BE2C (cell line): Measurements from ENCODE around the gene FAF1.
"Not testable (repeated sequence)": the region's sequence is repeated elsewhere in the genome, so short reads cannot be mapped to it uniquely, and the experiment has no call there.

Experiments used
- DNase-seq: peaks from one replicate; pipeline ENCODE4 v3.0.0-alpha.2; 2020
- H3K27me3 ChIP-seq: fragments of 250-450 bp; sonication (Bioruptor Pico); 2 replicates; pipeline ENCODE4 v1.5.1; 2020; ENCODE audit warnings: mild to moderate bottlenecking
- H3K36me3 ChIP-seq: fragments of 250-450 bp; sonication (Bioruptor Pico); 2 replicates; pipeline ENCODE4 v1.5.1; 2020; ENCODE audit warnings: mild to moderate bottlenecking
- H3K4me1 ChIP-seq: fragments of 250-450 bp; sonication (Bioruptor Pico); 2 replicates; pipeline ENCODE4 v1.5.1; 2020
- H3K4me3 ChIP-seq: 2 replicates; pipeline ENCODE4 v1.5.1; 2011; ENCODE audit warnings: low read depth, low read length
- H3K9me3 ChIP-seq: fragments of 250-450 bp; sonication (Bioruptor Pico); 2 replicates; pipeline ENCODE4 v1.5.1; 2020
- CTCF ChIP-seq: IDR thresholded peaks from 2 replicates; pipeline ENCODE4 v1.5.1; 2012; ENCODE audit warnings: mild to moderate bottlenecking, low read depth, low read length

The FAF1 gene

GRCh38 chr1:50950396-50950795 is 9.7 kb downstream of the FAF1 start:
- Histone ChIP-seq H3K9me3 (no peaks in the 10 kb centered on the region), H3K27me3 (no peaks in the 10 kb centered on the region), H3K36me3 (no peaks in the 10 kb centered on the region), H3K4me3 (no peak overlapping the region), H3K4me1 (no peaks in the 10 kb centered on the region)
- DNase-seq = no peak
- no peak for TF ChIP-seq CTCF

- H3K4me1 ChIP-seq = no peaks in the 10 kb centered on the region
- H3K4me3 ChIP-seq = no peak overlapping the region
- H3K9me3 ChIP-seq = no peaks in the 10 kb centered on the region
- no peaks in the 10 kb centered on the region for H3K36me3 ChIP-seq
- no peak for DNase-seq
- no peaks in the 10 kb centered on the region for H3K27me3 ChIP-seq
- no peak for TF ChIP-seq CTCF
These were observed 10.6 kb downstream of the FAF1 start for GRCh38 chr1:50949286-50949982.

- TF ChIP-seq CTCF = no peak
- Histone ChIP-seq H3K4me3 (no peak overlapping the region), H3K4me1 (no peaks in the 10 kb centered on the region), H3K27me3 (no peaks in the 10 kb centered on the region), H3K36me3 (no peaks in the 10 kb centered on the region), H3K9me3 (no peaks in the 10 kb centered on the region)
- DNase-seq = no peak
These were observed 17.7 kb downstream of the FAF1 start for GRCh38 chr1:50942334-50942733.

GRCh38 chr1:50940291-50940690 is 19.8 kb downstream of the FAF1 start:
- Histone ChIP-seq H3K4me3 (no peak overlapping the region), H3K4me1 (no peaks in the 10 kb centered on the region), H3K9me3 (no peaks in the 10 kb centered on the region), H3K27me3 (no peaks in the 10 kb centered on the region), H3K36me3 (no peaks in the 10 kb centered on the region)
- no peak for DNase-seq
- no peak for TF ChIP-seq CTCF

GRCh38 chr1:50936321-50936720 is 23.7 kb downstream of the FAF1 start:
- no peaks in the 10 kb centered on the region for H3K4me1 ChIP-seq
- H3K9me3 ChIP-seq = no peaks in the 10 kb centered on the region
- DNase-seq = no peak

GRCh38 chr1:50935276-50935675 is 24.8 kb downstream of the FAF1 start:
- DNase-seq, H3K27me3 ChIP-seq, H3K9me3 ChIP-seq, H3K36me3 ChIP-seq, H3K4me1 ChIP-seq, H3K4me3 ChIP-seq: not testable (repeated sequence)

More at GRCh38 chr1:50936321-50936720, 23.7 kb downstream of the FAF1 start:
- Histone ChIP-seq H3K36me3 (no peaks in the 10 kb centered on the region), H3K27me3 (no peaks in the 10 kb centered on the region), H3K4me3 (no peak overlapping the region)
- no peak for TF ChIP-seq CTCF
